ENCODE data around the gene TNFSF8.

TNFSF8 gene

DNA sequence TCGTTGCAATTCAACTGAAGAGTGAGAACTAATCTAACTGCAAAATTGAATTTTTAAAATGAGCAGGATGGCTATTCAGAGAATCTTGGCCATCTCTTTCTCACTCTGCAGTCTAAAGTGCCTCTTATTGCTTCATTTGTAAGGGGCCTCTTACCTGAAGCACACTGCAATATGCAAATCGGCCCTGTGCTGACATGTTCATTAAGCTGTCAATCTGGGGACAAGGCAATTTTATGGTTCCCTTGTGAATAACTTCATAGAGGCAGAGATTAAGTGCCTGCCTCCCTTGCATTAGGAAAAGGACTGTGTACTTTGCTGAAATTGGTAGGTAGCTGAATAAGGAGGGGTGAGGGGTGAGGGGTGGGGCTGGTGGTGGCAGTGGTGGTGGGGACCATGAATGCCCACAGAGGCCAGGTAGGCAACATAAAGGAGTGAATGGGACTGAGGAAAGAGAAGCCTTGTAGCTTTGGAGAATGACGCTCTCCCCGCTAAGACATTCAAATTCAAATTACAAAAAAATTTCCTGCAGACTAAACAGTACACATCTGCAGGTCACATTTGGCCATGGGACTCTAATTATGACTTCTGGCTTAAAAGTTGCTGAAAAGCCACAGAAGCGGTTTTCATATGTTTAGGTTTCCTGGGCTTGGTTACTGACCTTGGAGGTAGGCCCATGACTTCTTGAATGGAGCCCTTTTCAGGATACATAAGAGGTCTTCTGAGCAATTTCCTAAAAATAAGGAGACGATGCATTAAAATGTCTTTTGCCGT, 25.0 kb downstream of the TNFSF8 start:
- H3K36me3 ChIP-seq (ENCODE audit: control insufficient read depth, insufficient read depth, low read length): no peaks in the 10 kb centered on the region
- no peak overlapping the region for H3K27ac ChIP-seq (ENCODE audit: low read depth, low read length)
- H3K9me3 ChIP-seq (ENCODE audit: control insufficient read depth, insufficient read depth, low read depth, low read length): no peaks in the 10 kb centered on the region
- H3K4me1 ChIP-seq (ENCODE audit: control insufficient read depth, insufficient read depth, low read length): peaks cover 20% of the 10 kb centered on the region
- H3K27me3 ChIP-seq (ENCODE audit: control insufficient read depth, insufficient read depth, low read length): 0 out of 2 replicates have a peak, but pooled peaks cover 4% of the 10 kb centered on the region
- H3K9ac ChIP-seq (ENCODE audit: low read length): no peak overlapping the region
- no peak overlapping the region for H3K4me3 ChIP-seq (ENCODE audit: low read depth, low read length)

DNA sequence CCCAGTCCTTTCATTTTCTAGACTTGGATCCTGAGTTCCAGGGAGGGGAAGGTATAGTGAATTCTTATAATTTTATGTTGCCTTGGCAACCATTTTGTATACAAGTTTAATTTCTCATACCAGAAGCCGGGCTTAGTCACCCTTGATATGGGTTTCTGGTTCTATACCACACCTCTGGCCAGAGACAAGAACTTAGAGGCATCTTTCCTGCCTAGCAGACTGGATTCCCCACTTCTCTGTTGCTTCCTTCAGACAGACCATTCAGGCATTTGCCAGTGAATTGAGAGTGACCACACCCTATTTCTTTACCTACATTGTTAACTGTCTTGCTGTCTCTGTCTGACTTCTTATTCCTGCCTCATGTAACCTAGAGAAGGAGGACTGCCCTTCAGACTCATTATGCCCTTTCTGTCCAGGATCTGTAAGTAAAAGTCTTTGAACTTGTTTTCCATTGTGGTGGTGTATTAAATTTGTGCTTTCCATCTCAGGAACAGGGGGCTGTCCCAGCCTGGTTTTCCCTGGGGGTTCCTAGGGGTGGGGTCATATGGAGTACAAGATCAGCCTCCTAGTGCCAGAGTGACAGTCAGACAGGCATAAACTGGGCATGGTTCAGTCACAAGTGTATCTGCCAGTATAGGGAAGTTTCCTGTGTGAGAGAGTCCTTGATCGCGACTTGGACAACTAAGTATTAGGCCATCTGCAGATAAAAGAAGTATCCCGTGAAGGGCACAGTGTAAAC, 27.4 kb downstream of the TNFSF8 start:
- H3K36me3 ChIP-seq (ENCODE audit: control insufficient read depth, insufficient read depth, low read length): no peaks in the 10 kb centered on the region
- no peaks in the 10 kb centered on the region for H3K9me3 ChIP-seq (ENCODE audit: control insufficient read depth, insufficient read depth, low read depth, low read length)
- H3K27ac ChIP-seq (ENCODE audit: low read depth, low read length): no peak overlapping the region
- no peaks in the 10 kb centered on the region for H3K27me3 ChIP-seq (ENCODE audit: control insufficient read depth, insufficient read depth, low read length)
- no peak overlapping the region for H3K9ac ChIP-seq (ENCODE audit: low read length)
- H3K4me3 ChIP-seq (ENCODE audit: low read depth, low read length): no peak overlapping the region
- peaks cover 13% of the 10 kb centered on the region for H3K4me1 ChIP-seq (ENCODE audit: control insufficient read depth, insufficient read depth, low read length)

DNA sequence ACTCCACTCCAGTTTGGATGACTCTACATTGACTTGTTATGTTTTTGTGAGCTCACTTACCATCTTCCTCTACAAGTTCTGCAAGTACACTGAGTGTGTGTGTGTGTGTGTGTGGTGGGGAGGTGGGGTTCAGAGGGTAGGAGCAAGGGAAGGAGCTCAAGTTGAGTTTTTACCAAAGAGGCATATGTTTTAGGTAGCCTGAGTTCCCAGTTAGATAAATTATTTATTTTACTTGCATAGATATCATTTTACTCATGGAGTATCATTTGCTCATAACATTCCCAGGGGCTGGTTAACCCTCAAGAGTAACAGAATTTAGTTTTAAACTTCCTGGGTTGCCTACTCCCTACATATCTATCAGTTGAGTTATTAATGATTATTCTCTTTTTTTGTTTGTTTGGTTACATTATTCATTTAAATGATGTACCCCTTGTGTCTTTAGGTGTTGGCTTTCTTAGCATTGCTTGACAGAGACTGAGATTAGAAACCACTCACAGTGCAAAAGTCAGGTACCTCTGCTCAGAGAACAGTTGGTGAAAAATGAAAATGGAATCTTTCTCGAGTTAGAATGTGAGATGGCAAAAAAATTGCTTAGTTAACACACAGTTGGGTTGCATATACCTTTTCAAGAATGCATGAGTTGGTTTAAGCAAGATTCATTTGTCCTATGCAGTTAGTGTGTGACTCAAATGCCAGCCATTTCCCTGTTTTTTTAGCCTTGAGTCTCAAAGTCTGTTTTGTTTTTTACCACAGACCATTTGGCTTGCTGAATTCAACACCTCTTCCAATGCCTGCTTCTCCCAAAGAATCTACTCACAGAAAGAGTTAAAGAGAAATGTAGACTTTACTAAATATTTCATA, 29.2 kb downstream of the TNFSF8 start:
- H3K9me3 ChIP-seq (ENCODE audit: control insufficient read depth, insufficient read depth, low read depth, low read length): no peaks in the 10 kb centered on the region
- H3K27me3 ChIP-seq (ENCODE audit: control insufficient read depth, insufficient read depth, low read length): no peaks in the 10 kb centered on the region
- H3K36me3 ChIP-seq (ENCODE audit: control insufficient read depth, insufficient read depth, low read length): no peaks in the 10 kb centered on the region
- no peak overlapping the region for H3K9ac ChIP-seq (ENCODE audit: low read length)
- H3K4me1 ChIP-seq (ENCODE audit: control insufficient read depth, insufficient read depth, low read length): peaks cover 3% of the 10 kb centered on the region; the same call in 1 of the 2 replicates
- H3K4me3 ChIP-seq (ENCODE audit: low read depth, low read length): no peak overlapping the region
- no peak overlapping the region for H3K27ac ChIP-seq (ENCODE audit: low read depth, low read length)

DNA sequence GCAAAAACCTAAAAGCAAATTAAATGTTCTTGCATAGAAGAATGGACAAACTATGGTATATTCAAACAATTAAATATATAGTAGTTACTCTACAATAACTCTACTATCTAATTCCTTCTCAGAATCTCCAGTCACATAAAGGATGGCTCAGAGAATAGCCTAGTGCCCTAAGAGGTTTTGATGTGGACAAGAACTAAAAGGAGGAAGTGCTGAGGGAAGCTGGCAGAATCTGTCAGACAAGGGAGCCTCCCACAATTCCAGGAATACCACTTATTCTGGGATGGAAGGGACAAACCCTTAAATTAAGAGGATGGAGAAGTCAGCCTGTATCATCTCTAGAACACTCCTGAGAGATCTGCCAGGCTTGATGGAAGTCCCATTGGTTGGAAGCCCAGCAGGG, 30.4 kb downstream of the TNFSF8 start:
- no peak overlapping the region for H3K4me3 ChIP-seq (ENCODE audit: low read depth, low read length)
- H3K36me3 ChIP-seq (ENCODE audit: control insufficient read depth, insufficient read depth, low read length): no peaks in the 10 kb centered on the region
- H3K27me3 ChIP-seq (ENCODE audit: control insufficient read depth, insufficient read depth, low read length): no peaks in the 10 kb centered on the region
- H3K27ac ChIP-seq (ENCODE audit: low read depth, low read length): no peak overlapping the region
- H3K4me1 ChIP-seq (ENCODE audit: control insufficient read depth, insufficient read depth, low read length): peaks cover 14% of the 10 kb centered on the region; the same call in 1 of the 2 replicates
- no peaks in the 10 kb centered on the region for H3K9me3 ChIP-seq (ENCODE audit: control insufficient read depth, insufficient read depth, low read depth, low read length)
- H3K9ac ChIP-seq (ENCODE audit: low read length): no peak overlapping the region

DNA sequence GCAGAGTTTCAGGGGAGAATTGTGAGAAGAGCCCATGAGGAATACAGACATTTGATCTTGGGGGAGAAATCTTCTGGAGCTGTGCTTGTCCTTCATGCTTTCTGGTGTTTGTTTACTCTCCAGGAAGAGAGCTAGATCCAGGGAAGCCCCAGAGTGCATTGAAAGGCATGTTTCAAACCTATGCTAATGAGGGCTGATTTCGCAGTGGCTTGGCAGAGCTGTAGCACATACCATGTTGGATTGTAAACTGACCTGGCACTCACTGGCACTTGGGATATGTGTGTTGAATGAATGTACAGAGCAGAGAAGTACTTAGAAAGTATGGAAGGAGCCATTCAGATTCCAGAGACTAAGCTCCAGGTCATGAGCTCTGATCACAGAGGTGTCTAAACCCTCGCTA, 30.9 kb downstream of the TNFSF8 start:
- H3K9ac ChIP-seq (ENCODE audit: low read length): no peak overlapping the region
- H3K4me3 ChIP-seq (ENCODE audit: low read depth, low read length): no peak overlapping the region
- peaks cover 19% of the 10 kb centered on the region for H3K4me1 ChIP-seq (ENCODE audit: control insufficient read depth, insufficient read depth, low read length)
- H3K36me3 ChIP-seq (ENCODE audit: control insufficient read depth, insufficient read depth, low read length): no peaks in the 10 kb centered on the region
- H3K27me3 ChIP-seq (ENCODE audit: control insufficient read depth, insufficient read depth, low read length): no peaks in the 10 kb centered on the region
- H3K9me3 ChIP-seq (ENCODE audit: control insufficient read depth, insufficient read depth, low read depth, low read length): no peaks in the 10 kb centered on the region
- H3K27ac ChIP-seq (ENCODE audit: low read depth, low read length): no peak overlapping the region

DNA sequence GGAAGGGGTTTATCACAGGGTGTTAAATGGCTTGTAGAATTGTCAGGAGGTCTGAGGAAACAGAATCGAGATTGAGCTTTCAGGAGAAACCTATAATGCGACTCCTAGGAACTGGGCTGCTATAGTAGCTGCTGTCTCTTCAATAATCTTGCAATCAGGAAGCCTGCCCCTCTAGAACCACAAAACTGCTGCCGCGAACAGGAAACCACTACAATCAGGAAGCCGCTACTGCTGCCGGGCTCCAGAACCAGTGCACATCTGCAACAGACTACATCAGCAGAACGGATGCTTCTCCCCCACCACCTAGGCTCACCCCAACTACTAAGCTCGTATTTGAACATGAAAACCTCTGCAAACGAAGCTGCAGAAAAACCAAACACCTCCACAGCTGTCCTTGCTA, 31.6 kb downstream of the TNFSF8 start:
- Histone ChIP-seq H3K9me3 (ENCODE audit: control insufficient read depth, insufficient read depth, low read depth, low read length) (no peaks in the 10 kb centered on the region), H3K27ac (ENCODE audit: low read depth, low read length) (no peak overlapping the region), H3K9ac (ENCODE audit: low read length) (no peak overlapping the region), H3K27me3 (ENCODE audit: control insufficient read depth, insufficient read depth, low read length) (no peaks in the 10 kb centered on the region), H3K4me3 (ENCODE audit: low read depth, low read length) (no peak overlapping the region), H3K36me3 (ENCODE audit: control insufficient read depth, insufficient read depth, low read length) (no peaks in the 10 kb centered on the region), H3K4me1 (ENCODE audit: control insufficient read depth, insufficient read depth, low read length) (peaks cover 24% of the 10 kb centered on the region)

DNA sequence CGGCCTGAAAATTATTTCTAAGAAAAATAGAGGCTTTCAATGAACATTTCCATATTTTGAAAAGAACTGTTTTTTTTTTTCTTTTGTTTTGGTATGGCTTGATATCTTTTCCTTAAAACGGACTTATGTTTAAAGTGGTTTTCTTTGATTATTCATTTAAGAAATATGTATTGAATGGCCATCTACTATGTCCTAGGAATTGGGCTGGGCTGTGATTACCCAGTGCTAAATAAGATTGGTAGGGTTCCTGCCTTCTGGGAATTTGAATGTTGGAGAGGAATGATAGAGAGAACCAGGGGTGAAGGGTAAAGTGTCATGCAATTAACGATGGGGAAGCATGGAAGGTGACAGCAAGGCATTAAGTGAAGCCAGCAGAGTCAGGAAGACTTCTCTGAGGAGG, 33.2 kb downstream of the TNFSF8 start:
- Histone ChIP-seq H3K9me3 (ENCODE audit: control insufficient read depth, insufficient read depth, low read depth, low read length) (no peaks in the 10 kb centered on the region), H3K4me1 (ENCODE audit: control insufficient read depth, insufficient read depth, low read length) (peaks cover 24% of the 10 kb centered on the region), H3K36me3 (ENCODE audit: control insufficient read depth, insufficient read depth, low read length) (no peaks in the 10 kb centered on the region), H3K9ac (ENCODE audit: low read length) (no peak overlapping the region), H3K27me3 (ENCODE audit: control insufficient read depth, insufficient read depth, low read length) (no peaks in the 10 kb centered on the region), H3K27ac (ENCODE audit: low read depth, low read length) (no peak overlapping the region), H3K4me3 (ENCODE audit: low read depth, low read length) (no peak overlapping the region)

DNA sequence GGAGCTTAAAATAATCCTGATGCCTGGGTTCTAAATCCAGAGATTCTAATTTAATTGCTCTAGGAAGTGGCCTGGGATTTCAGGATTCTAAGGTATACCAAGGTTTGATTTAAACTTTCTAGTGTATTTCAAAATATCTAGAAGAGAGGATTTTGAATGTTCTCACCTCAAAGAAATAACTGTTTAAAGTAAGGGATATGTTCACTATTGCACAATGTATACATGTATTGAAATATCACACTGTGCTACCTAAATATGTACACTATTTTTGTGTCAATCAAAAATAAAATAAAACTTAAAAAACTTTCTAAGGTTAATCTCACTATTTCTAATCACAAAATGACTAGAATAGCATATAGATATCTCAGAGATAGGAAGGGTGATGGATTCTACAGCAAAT, 34.0 kb downstream of the TNFSF8 start:
- Histone ChIP-seq H3K9ac (ENCODE audit: low read length) (no peak overlapping the region), H3K27me3 (ENCODE audit: control insufficient read depth, insufficient read depth, low read length) (no peaks in the 10 kb centered on the region), H3K36me3 (ENCODE audit: control insufficient read depth, insufficient read depth, low read length) (no peaks in the 10 kb centered on the region), H3K9me3 (ENCODE audit: control insufficient read depth, insufficient read depth, low read depth, low read length) (no peaks in the 10 kb centered on the region), H3K4me3 (ENCODE audit: low read depth, low read length) (no peak overlapping the region), H3K27ac (ENCODE audit: low read depth, low read length) (no peak overlapping the region), H3K4me1 (ENCODE audit: control insufficient read depth, insufficient read depth, low read length) (peaks cover 24% of the 10 kb centered on the region)

DNA sequence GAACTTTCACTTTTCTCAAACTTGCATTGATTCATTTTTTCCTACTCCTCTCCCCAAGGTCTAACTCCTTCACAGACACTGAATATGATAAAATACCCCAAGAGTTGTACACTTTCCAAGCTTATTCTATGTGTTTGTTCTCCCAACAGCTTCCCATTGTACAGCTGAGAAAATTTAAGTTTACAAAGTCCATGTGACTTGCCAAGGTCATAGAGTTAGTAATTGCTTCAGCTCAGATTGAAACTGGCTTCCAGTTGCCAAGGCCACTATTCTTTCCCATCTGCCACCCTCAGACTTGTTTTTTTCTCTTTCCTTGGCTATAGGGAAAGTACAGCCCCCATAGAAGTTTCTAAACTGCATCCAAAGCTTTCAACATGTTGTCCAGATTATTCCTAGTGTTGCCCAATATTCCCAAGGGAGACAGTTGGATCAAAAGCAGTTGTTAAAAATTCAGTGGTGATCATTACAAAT, 34.8 kb downstream of the TNFSF8 start:
- Histone ChIP-seq H3K4me1 (ENCODE audit: control insufficient read depth, insufficient read depth, low read length) (peaks cover 24% of the 10 kb centered on the region), H3K27me3 (ENCODE audit: control insufficient read depth, insufficient read depth, low read length) (no peaks in the 10 kb centered on the region), H3K36me3 (ENCODE audit: control insufficient read depth, insufficient read depth, low read length) (no peaks in the 10 kb centered on the region), H3K9me3 (ENCODE audit: control insufficient read depth, insufficient read depth, low read depth, low read length) (no peaks in the 10 kb centered on the region), H3K9ac (ENCODE audit: low read length) (peak overlapping the region; percentile 59), H3K4me3 (ENCODE audit: low read depth, low read length) (no peak overlapping the region), H3K27ac (ENCODE audit: low read depth, low read length) (no peak overlapping the region)

DNA sequence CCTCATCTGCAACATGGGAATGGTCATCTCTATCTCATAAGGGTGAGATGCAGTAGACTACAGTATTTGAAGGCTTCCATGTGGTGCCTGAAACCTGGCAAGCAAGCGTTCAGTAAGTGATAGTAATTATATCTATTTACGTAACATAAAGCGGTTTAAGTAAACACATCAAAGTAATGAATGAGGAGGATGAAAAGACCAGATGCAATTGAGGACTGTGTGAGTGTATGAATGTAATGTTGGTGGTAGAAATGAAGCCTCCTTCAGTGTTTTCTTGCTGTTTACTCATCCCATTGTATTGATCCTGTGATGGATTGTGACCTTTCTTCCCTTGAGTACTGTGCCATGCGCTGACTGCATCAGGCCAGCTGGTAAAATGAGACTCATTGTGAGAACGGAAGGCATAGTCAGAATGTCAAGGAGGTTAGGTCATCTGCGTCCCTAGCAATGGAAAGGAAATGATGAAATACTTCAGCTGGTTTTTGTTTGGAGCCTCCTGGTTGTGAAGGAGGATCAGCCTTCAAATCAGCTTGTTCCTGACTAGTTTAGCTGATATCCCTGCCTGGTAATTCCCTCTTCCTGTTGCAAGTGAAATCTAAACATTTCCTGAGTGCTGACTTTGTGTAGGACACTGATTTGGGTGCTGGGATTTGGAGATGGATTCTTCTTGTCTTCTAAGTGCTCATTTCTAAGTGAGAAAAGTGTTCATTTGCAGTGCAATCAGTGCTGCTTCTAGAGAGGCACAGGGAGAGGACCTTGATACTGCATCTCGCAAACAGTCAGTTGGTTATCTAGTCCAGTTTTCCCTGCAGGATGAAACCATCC, 35.6 kb downstream of the TNFSF8 start:
- Histone ChIP-seq H3K4me3 (ENCODE audit: low read depth, low read length) (no peak overlapping the region), H3K9ac (ENCODE audit: low read length) (peak overlapping the region; percentile 59), H3K9me3 (ENCODE audit: control insufficient read depth, insufficient read depth, low read depth, low read length) (no peaks in the 10 kb centered on the region)

More for the DNA sequence above, 35.6 kb downstream of the TNFSF8 start:
- Histone ChIP-seq H3K4me1 (ENCODE audit: control insufficient read depth, insufficient read depth, low read length) (peaks cover 24% of the 10 kb centered on the region), H3K27ac (ENCODE audit: low read depth, low read length) (peak overlapping the region; percentile 51; the same call in 1 of the 2 replicates), H3K27me3 (ENCODE audit: control insufficient read depth, insufficient read depth, low read length) (no peaks in the 10 kb centered on the region), H3K36me3 (ENCODE audit: control insufficient read depth, insufficient read depth, low read length) (no peaks in the 10 kb centered on the region)
